Right hindlimb (tissue), 1 donor: ENCODE measurements around the gene DENR.
"Not testable (repeated sequence)": the region's sequence is repeated elsewhere in the genome, so short reads cannot be mapped to it uniquely, and the experiment has no call there.

Source experiments
- DNase-seq: peaks from one replicate; pipeline ENCODE4 v3.0.0-alpha.2; 2018

Gene DENR, protein sequence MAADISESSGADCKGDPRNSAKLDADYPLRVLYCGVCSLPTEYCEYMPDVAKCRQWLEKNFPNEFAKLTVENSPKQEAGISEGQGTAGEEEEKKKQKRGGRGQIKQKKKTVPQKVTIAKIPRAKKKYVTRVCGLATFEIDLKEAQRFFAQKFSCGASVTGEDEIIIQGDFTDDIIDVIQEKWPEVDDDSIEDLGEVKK

DNA sequence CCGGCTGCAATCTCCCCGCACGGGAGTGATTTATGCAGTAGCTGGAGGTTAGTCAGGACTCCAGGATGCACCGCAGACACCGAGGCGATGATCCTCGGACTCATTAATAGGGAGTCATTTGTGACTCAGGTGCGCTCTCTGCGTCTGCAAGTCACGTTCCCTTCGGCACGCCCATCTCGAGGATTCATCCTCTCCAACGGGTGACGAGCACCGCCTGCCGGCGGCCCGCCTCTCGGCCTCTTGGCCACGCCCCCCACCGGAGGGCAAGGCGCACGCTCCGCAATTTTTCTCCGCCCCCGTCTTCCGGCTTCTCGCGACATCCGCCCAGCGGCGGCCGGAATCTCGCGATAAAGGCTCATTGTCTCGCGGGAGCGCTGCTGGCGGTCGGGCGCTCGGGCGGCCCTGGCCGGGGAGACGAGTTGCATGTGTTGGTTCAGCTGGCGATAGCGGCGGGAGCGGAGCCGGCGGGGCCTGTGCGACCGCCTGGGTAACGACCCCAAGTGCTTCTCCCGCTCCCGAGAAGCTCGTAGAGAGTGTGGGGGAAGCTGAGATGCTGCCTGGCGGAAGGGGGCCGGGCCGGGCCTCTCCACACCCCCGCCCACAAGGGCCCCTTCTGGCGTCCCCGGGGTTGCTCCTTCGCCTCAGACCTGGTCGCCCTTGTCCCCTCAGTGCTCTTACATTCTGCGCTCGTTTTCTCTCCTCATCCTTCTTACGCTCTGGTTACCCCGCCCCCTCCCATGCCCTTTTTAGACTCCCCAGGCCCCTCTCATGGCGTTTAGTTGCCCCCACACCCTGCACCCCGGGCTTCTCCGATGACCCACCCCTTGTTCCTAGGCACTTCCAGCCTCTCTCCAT is at the start of gene DENR:
DENR (plus strand) TSS at position 361 of the 855 bp plus-strand sequence. CDS start 878 bp downstream, outside the sequence.
- DNase-seq: peak; percentile 98

DNA sequence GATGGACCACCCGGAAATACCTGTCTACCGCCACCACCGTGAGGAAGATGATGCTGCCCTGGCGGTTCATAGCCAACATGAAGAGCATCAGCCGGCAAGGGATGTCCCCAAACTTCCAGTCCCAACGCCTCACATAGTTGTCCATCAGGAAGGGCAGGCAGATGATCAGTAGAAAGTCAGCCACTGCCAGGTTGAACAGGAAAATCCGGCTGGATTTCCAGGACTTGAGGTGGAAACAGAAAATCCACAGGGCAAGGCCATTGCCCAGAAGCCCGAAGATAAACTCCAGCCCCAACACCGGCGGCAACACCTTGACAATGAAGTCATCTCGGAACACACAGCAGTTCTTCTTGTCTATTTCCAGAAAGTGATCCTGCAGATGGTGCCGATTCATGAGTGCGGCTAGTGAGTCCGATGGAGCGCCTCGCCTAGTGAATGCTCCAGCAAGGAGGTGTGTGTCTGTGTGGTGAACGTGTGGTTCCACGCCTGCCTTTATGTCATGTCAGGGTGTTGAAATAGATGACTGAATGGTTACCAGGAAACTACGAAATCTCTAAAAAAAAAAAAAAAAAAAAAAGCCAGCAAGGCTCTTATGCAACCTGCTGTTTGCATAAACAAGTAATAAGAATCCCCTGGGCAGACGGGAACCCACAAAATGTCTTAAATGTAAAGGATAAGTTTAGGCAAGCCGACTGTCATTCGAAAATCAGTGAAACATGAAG is 49.6 kb upstream of the DENR start, which contains the start of gene HCAR2:
HCAR2 (minus strand) TSS at position 468 of the 722 bp plus-strand sequence; CDS start at position 394, 74 bp downstream.
- DNase-seq: not testable (repeated sequence)

GRCh38 chr12:122703841-122704240 is 48.8 kb upstream of the DENR start:
- DNase-seq: not testable (repeated sequence)

- not testable (repeated sequence) for DNase-seq
Measured at GRCh38 chr12:122709287-122709686, 43.3 kb upstream of the DENR start.

GRCh38 chr12:122710341-122710740 is 42.3 kb upstream of the DENR start:
- DNase-seq: not testable (repeated sequence)

- not testable (repeated sequence) for DNase-seq
Measured at GRCh38 chr12:122711266-122711665, 41.4 kb upstream of the DENR start.

- not testable (repeated sequence) for DNase-seq
Measured at GRCh38 chr12:122713491-122714188, 39.0 kb upstream of the DENR start.

GRCh38 chr12:122715211-122715610 is 37.4 kb upstream of the DENR start:
- not testable (repeated sequence) for DNase-seq

GRCh38 chr12:122716658-122717057 is 36.0 kb upstream of the DENR start, which contains the start of gene HCAR3:
HCAR3 (minus strand) TSS chr12:122716811; CDS start chr12:122716737, 74 bp downstream.
- not testable (repeated sequence) for DNase-seq

DNA sequence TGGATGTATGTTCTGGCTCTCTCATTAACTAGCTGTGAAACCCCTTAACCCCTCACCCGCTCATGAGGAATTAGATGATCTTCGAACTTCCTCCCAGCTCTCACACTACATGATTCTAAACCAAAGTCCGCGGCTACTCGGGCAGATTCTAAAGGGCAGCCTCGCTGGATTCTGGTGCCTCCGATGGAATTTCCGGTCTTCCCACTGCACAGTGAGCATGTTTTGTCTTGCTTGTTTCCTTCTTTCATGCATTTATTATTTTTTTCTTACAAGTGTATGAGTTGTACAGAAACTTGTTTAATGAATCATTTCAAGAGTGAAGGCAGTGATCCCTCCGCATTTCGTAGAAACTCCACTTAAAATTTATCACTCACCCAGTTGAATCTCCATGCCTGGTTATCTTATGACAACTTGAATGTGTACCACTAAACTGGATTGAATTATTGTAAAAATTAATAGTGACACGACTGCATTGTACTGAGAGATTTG is 31.5 kb upstream of the DENR start:
- no peak for DNase-seq

- no peak for DNase-seq
Measured at GRCh38 chr12:122722387-122722786, 30.2 kb upstream of the DENR start.

GRCh38 chr12:122724641-122725243 is 27.9 kb upstream of the DENR start:
- DNase-seq: no peak

- DNase-seq: no peak
Measured at GRCh38 chr12:122725452-122726079, 27.1 kb upstream of the DENR start.

- no peak for DNase-seq
Measured at GRCh38 chr12:122726080-122726558, 26.5 kb upstream of the DENR start.

DNA sequence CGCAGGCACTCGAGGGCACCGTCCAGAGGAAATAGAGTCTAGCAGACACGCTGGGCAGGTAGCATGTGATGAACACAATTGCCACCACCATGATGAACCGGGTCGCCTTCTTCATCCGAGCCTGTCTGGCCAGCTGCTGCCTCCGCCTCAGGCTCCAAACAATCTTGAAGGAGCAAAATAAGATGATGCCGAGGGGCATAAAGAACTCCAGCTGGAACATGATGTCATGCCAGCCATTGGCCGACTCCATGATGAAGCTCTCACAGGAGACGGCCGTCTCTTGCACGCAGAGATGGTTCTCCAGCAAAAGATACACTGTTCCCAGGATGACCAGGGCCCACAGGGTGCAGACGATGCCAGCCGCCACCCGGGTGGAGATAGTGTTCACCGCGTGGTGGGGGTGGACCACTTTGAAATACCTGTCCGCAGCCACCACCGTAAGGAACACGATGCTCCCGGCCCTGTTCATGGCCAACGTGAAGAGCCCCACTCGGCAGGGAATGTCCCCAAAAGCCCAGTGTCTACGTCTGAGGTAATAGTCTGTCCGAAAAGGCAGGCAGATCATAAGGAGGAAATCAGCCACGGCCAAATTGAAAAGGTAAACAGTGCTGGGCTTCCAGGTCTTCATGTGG is 22.9 kb upstream of the DENR start:
- DNase-seq: no peak

- peak; percentile 41 for DNase-seq
Measured at GRCh38 chr12:122730215-122731014, 22.2 kb upstream of the DENR start, which contains the start of gene HCAR1. HCAR1 (minus strand) TSS chr12:122730844; CDS start chr12:122730339, 505 bp downstream.

DNA sequence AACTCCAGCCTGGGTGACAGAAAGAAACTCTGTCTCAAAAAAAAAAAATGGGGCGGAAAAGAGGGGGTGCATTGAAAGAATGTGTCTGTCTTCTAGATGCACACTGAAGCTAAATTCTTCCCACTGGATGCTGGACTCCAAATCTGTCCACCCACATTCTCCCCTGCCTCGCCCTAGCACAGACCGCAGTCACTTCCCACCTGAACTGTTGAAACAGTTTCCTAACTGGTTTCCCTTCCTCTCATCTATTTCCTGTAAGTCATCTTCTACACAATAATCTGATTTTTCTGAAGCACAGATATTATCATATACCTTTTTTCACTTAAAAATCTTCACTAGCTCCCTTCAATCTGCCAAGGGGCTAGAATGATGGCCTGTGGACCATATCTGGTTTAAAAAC is 20.5 kb upstream of the DENR start:
- no peak for DNase-seq

DNA sequence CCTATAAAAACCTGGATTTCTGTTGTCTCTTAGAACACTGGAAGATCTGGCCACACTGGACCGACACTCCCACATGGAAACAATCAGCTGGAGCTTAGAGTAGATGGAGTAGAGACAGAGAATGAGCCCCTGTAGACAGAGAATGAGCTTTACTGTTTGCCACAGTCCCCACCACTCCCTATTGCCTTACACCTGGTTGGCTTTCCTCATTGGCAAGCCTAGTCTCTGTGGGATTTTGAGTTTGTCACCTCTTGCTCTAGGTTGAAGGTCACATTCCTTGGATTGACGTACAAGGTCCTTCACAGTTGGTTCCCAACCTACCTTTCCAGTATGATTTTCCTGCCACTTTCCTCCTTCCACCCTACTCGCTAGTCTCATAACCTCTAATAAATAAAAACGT is 20.0 kb upstream of the DENR start:
- no peak for DNase-seq

- no peak for DNase-seq
Measured at GRCh38 chr12:122738571-122738970, 14.1 kb upstream of the DENR start.

DNA sequence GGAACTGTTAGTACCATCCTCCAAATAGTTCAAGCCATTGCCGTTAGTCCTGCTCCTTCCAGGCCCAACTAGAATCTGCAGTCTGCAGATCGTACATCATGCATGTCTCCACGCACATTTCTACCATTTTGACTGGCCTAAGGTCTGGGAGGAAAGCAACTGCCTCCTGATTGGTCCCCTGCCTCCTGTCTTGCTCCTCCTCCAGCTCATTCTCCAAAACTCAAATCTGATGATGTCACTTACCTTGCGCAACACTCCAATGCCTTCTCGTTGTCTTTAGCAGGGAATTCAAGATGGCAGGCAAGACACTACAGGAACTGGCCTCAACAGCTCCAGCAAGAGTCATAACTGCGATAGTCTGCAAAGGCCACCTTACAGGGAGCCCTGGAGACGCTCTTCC is 12.3 kb upstream of the DENR start:
- DNase-seq: no peak
